Activated CD8-positive, alpha-beta T cell treated with anti-CD3 and anti-CD28 coated beads, Interleukin-2, amount 10 ng/mL, durations not matched to agents 7 days and 5 days (primary cell): ENCODE results near the gene CFD. TPM values are rescaled to one million over a fixed set of nuclear protein-coding genes. Genes with fewer than 3 reads are reported as not detected.
A peak's percentile ranks its signal among the peaks of the same experiment; 100 is the strongest.
"Not testable (repeated sequence)": the region's sequence is repeated elsewhere in the genome, so short reads cannot be mapped to it uniquely, and the experiment has no call there.

Experiments
- ATAC-seq: fragments of 150-1000 bp; cut with Tn5 transposase; one replicate; pipeline ENCODE4 v1.10.0; 2021; ENCODE audit warnings: moderate library complexity
- CTCF ChIA-PET: fragments of 350-600 bp; sonication (Branson Sonifier 250); formaldehyde crosslinking; loops from one replicate; lab custom pipeline; 2021; ENCODE audit warnings: antibody characterized with exemption; lab: Charles Lee
- POLR2A ChIA-PET: fragments of 350-600 bp; sonication (Branson Sonifier 250); formaldehyde crosslinking; loops from one replicate; lab custom pipeline; 2021; ENCODE audit warnings: antibody characterized with exemption; lab: Charles Lee
- DNase-seq: peaks from one replicate; pipeline ENCODE4 v3.0.0-alpha.2; 2020
- H3K27ac Mint-ChIP-seq: one replicate; pipeline ENCODE4 v1.8.0; 2021; ENCODE audit warnings: mild to moderate bottlenecking, mixed read lengths
- H3K27me3 Mint-ChIP-seq: one replicate; pipeline ENCODE4 v1.8.0; 2021; ENCODE audit warnings: low read depth, mixed read lengths
- H3K36me3 Mint-ChIP-seq: one replicate; pipeline ENCODE4 v1.8.0; 2021; ENCODE audit warnings: low read depth, mixed read lengths
- H3K4me1 Mint-ChIP-seq: one replicate; pipeline ENCODE4 v1.8.0; 2021; ENCODE audit warnings: low read depth, mixed read lengths
- H3K4me3 Mint-ChIP-seq: one replicate; pipeline ENCODE4 v1.8.0; 2021; ENCODE audit warnings: mild to moderate bottlenecking, mixed read lengths
- H3K9me3 Mint-ChIP-seq: one replicate; pipeline ENCODE4 v1.8.0; 2022; ENCODE audit warnings: mixed read lengths; ENCODE audit not compliant: insufficient read depth
- total RNA-seq, 2 experiments: library from RNA; stranded (reverse); gene quantifications; one replicate each; pipeline ENCODE4 v1.2.3, GENCODE V29; 2021

Gene CFD
- total RNA-seq, 2 experiments from 2014 or later = 2.1 to 2.2 TPM

DNA sequence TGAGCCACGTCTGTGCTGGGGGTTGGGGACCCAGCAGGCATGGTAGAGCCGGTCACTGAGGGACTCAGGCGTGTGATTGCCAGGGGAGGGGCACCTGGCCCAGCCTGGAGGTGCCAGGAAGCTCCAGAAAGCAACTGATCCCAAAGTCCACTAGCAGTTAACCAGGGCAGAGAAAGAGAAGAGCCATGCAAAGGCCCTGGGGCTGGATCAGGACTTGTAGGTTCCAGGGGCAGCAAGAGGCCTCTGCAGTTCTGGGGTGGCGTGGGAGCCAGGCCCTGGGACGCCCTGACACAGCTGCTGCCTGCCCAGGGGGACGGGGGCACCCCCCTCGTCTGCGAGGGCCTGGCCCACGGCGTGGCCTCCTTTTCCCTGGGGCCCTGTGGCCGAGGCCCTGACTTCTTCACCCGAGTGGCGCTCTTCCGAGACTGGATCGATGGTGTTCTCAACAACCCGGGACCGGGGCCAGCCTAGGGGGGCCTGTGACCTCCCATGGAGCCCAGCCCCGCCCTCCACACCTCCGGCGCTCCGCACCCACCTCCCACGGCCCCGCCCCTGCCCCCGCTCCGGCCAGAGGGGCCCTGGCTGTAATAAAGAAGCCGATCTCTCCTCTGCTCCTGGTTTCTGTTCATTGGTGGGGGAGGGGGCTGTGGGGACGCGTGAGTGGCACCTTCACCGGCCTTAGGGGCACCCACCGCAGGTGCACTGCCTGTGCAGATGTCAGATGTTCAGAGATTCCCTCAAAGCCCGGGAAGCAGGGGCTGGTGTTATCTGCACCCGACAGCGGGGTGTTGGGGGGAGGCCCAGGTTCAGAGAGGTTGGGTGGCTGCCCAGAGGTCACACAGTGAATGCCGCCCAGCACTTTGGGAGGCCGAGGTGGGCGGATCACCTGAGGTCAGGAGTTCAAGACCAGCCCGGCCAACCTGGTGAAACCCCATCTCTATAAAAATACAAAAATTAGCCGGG is 27.8 kb upstream of the CFD start:
- no peak for ATAC-seq
- peaks cover 3% of the 10 kb centered on the region for H3K27me3 Mint-ChIP-seq
- no peak overlapping the region for H3K27ac Mint-ChIP-seq
- ChIA-PET CTCF (no interaction called here), POLR2A (no interaction called here)
- no peaks in the 10 kb centered on the region for H3K4me1 Mint-ChIP-seq
- H3K36me3 Mint-ChIP-seq = no peaks in the 10 kb centered on the region
- no peaks in the 10 kb centered on the region for H3K9me3 Mint-ChIP-seq
- no peak for DNase-seq
- no peak overlapping the region for H3K4me3 Mint-ChIP-seq

DNA sequence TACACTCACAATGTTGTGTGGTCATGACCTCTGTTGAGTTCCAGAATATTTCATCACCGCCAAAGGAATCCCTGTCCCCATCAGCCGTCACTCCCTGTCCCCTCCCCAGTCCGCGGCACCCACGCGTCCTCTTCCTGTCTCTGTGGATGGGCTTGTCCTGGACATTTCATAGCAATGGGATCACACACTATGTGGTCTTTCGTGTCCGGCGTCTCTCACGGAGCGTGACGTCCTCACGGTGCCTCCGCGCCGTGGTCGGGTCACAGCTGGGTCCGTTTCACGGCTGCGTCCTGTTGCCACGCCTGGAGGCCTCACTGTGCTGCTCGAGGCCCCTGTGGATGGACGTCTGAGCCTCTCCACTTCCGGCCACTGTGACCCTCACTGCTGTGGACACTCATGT is 25.2 kb upstream of the CFD start:
- Mint-ChIP-seq H3K27ac (no peak overlapping the region), H3K27me3 (peaks cover 3% of the 10 kb centered on the region), H3K9me3 (no peaks in the 10 kb centered on the region), H3K4me1 (no peaks in the 10 kb centered on the region), H3K4me3 (no peak overlapping the region), H3K36me3 (no peaks in the 10 kb centered on the region)
- no peak for DNase-seq
- ChIA-PET POLR2A (no interaction called here), CTCF (no interaction called here)
- ATAC-seq = no peak

DNA sequence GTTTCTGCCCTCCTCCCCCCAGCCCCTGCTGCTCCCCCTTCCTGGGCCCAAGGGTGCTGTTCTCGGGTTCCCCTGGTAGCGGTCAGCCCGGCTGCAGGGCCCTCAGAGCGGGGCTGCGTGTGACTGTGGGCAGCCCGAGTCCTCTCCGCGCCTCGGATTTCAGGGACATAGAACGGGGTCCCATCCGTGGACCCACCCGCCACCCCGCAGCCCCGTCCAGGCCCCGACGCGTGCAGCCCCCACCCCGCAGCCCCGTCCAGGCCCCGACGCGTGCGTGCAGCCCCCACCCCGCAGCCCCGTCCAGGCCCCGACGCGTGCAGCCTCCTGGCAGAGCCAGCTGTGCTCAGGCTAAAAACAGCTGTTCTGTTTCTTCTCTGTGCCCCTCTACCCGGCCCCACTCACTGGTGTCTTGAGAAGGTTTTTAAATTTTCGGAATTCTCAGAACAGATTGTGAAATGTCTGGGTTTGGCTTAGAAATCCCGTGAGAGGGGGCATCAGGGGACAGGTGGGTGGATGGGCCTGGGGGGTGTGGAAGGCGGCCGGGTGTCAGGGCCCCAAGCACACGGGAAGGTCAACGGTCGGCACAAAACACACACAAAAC is 24.2 kb upstream of the CFD start:
- no peak overlapping the region for H3K27ac Mint-ChIP-seq
- DNase-seq = no peak
- no peak for ATAC-seq

DNA sequence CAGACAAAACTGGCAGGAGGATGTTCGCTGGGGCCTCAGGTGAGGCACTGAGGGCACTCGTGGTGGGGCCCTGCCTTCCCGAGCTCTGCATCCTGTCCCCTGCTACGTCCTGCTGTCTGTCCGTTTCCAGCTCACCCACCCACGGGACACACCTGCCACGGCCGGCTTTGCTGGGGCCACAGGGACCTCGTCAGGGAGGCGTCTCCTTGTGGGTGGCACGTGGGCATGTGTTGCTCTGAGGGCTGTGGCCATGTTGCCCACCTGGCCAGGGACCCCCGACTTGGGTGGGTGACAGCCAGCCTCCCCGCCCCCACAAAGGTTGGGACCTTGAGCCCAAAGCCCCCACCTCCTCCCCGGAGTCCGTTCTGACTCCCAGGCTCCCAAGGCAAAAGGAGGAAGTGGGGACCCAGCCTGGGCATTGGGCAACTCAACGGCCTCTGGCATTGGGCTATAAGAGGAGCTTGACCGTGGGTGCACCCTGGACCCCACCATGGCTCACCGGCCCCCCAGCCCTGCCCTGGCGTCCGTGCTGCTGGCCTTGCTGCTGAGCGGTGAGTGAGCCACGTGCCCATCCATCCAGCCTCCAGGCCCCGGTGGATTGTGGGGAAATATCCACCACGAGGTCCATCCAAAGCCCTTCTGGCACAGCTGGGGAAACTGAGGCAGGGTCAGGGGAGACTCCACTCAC is 18.8 kb upstream of the CFD start, which contains the start of gene PRTN3:
Gene PRTN3 (plus strand): TSS at position 481 of the 688 bp plus-strand sequence. CDS start 10 bp downstream, at position 491.
- H3K36me3 Mint-ChIP-seq = no peaks in the 10 kb centered on the region
- DNase-seq = no peak
- POLR2A ChIA-PET = interaction anchor here (0.5 kb wide), 1 partner anchor 132 kb away, joined by 3 read pairs; no protein-coding TSS in a partner anchor
- peaks cover 16% of the 10 kb centered on the region for H3K27me3 Mint-ChIP-seq
- H3K4me1 Mint-ChIP-seq = peaks cover 4% of the 10 kb centered on the region
- no peaks in the 10 kb centered on the region for H3K9me3 Mint-ChIP-seq
- no peak within 1 kb of the TSS for H3K4me3 Mint-ChIP-seq
- no peak for ATAC-seq
- CTCF ChIA-PET = no interaction called here
- no peak within 1 kb of the TSS for H3K27ac Mint-ChIP-seq

More for the DNA sequence above, 24.2 kb upstream of the CFD start:
- Mint-ChIP-seq H3K36me3 (no peaks in the 10 kb centered on the region), H3K4me3 (no peak overlapping the region), H3K27me3 (peaks cover 3% of the 10 kb centered on the region), H3K9me3 (no peaks in the 10 kb centered on the region), H3K4me1 (no peaks in the 10 kb centered on the region)
- ChIA-PET POLR2A (no interaction called here), CTCF (no interaction called here)

DNA sequence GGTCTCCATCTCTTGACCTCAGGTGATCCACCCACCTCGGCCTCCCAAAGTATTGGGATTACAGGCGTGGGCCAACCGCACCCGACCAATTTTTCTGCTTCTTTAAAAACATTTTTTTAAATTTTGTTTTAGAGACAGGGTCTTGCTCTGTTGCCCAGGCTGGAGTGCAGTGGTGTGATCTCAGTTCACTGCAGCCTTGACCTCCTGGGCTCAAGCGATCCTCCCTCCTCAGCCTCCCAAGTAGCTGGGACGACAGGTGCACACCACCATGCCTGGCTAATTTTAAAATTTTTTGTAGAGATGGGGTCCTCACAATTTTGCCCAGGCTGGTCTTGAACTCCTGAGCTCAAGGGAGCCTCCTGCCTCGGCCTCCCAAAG is 16.7 kb upstream of the CFD start:
- ATAC-seq, CTCF ChIA-PET, H3K27ac Mint-ChIP-seq, H3K4me3 Mint-ChIP-seq, H3K4me1 Mint-ChIP-seq, DNase-seq, H3K36me3 Mint-ChIP-seq, H3K9me3 Mint-ChIP-seq: not testable (repeated sequence)
- peaks cover 18% of the 10 kb centered on the region for H3K27me3 Mint-ChIP-seq
- POLR2A ChIA-PET = interaction anchor here (0.7 kb wide), 2 partner anchors 67 to 378 kb away, joined by 3 to 4 read pairs; no protein-coding TSS in a partner anchor

DNA sequence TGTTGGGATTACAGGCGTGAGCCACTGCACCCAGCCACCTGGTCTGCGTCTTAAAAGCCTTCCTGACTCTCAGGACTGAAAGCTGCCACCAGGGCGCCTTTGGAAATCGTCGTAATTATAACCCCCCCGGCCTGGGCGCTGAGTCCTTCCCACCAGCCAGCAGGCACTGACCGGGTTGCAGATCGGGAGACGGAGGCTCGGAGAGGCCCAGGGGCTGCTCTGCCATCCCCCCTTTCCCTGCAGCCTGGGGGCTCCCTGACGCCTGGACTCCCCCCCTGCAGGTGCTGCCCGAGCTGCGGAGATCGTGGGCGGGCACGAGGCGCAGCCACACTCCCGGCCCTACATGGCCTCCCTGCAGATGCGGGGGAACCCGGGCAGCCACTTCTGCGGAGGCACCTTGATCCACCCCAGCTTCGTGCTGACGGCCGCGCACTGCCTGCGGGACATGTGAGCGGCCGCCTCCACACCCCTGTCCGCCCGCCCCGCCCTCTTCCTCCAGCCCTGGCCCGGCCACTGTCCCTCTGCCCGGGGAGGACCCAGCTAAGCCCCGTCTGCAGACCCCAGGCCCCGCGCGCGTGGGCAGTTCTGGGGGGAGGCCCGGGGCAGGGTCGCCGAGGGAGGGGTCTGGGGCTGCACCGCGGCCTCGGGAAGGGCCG is 16.2 kb upstream of the CFD start:
- peaks cover 18% of the 10 kb centered on the region for H3K27me3 Mint-ChIP-seq
- no peaks in the 10 kb centered on the region for H3K36me3 Mint-ChIP-seq
- CTCF ChIA-PET = no interaction called here
- POLR2A ChIA-PET = interaction anchor here (0.7 kb wide), 1 partner anchor 66 kb away, joined by 3 read pairs; no protein-coding TSS in a partner anchor
- no peak overlapping the region for H3K27ac Mint-ChIP-seq
- H3K4me3 Mint-ChIP-seq = no peak overlapping the region
- H3K4me1 Mint-ChIP-seq = peaks cover 4% of the 10 kb centered on the region
- no peaks in the 10 kb centered on the region for H3K9me3 Mint-ChIP-seq
- DNase-seq = no peak
- ATAC-seq = peak; percentile 23

DNA sequence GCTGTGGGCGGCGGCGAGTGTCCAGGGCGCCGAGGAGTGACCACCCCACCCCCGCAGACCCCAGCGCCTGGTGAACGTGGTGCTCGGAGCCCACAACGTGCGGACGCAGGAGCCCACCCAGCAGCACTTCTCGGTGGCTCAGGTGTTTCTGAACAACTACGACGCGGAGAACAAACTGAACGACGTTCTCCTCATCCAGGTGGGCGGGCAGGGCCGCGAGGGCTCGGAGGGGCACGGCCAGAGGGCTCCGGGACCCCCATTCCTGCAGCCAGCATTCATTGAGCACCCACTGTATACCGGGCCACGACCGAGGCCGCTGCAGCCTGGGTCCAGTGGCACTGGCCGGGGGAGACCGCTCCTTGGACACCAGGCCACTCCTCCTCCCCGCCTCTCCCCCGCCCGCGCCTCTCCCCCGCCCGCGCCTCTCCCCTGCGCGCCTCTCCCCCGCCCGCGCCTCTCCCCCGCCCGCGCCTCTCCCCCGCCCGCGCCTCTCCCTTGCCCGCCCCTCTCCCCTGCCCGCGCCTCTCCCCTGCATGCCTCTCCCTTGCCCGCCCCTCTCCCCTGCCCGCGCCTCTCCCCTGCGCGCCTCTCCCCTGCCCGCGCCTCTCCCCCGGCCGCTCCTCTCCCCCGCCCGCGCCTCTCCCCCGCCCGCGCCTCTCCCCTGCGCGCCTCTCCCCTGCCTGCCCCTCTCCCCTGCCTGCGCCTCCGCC is 15.5 kb upstream of the CFD start:
- no peaks in the 10 kb centered on the region for H3K9me3 Mint-ChIP-seq
- no peak overlapping the region for H3K4me3 Mint-ChIP-seq

DNA sequence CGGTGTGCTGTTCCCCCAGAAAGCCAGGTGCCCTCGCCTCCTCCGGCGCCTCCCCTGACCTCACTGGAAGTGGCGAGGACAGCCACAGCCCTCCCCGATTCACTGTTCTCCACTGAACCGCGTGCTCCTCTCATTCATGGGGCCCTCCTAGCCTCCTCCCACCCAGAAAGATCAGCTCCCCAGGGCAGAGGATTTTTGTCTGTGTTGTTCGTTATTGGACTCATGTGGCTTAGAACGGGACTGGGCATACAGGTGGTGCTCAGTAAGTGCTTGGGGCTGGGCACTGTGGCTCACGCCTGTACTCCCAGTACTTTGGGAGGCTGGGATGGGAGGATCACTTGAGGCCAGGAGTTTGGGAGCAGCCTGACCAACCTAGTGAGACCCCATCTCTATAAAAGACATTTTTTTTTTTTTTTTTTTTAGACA is 14.9 kb upstream of the CFD start:
- Mint-ChIP-seq H3K27me3 (peaks cover 18% of the 10 kb centered on the region), H3K27ac (no peak overlapping the region), H3K9me3 (no peaks in the 10 kb centered on the region), H3K4me3 (no peak overlapping the region), H3K36me3 (no peaks in the 10 kb centered on the region), H3K4me1 (peaks cover 4% of the 10 kb centered on the region)
- peak; percentile 28 for ATAC-seq
- peak; percentile 41 for DNase-seq
- POLR2A ChIA-PET = no interaction called here
- CTCF ChIA-PET = no interaction called here

More for the DNA sequence above, 15.5 kb upstream of the CFD start:
- no peaks in the 10 kb centered on the region for H3K36me3 Mint-ChIP-seq
- no peak for DNase-seq
- peaks cover 4% of the 10 kb centered on the region for H3K4me1 Mint-ChIP-seq
- no peak for ATAC-seq
- ChIA-PET POLR2A (no interaction called here), CTCF (no interaction called here)
- no peak overlapping the region for H3K27ac Mint-ChIP-seq
- peaks cover 18% of the 10 kb centered on the region for H3K27me3 Mint-ChIP-seq

DNA sequence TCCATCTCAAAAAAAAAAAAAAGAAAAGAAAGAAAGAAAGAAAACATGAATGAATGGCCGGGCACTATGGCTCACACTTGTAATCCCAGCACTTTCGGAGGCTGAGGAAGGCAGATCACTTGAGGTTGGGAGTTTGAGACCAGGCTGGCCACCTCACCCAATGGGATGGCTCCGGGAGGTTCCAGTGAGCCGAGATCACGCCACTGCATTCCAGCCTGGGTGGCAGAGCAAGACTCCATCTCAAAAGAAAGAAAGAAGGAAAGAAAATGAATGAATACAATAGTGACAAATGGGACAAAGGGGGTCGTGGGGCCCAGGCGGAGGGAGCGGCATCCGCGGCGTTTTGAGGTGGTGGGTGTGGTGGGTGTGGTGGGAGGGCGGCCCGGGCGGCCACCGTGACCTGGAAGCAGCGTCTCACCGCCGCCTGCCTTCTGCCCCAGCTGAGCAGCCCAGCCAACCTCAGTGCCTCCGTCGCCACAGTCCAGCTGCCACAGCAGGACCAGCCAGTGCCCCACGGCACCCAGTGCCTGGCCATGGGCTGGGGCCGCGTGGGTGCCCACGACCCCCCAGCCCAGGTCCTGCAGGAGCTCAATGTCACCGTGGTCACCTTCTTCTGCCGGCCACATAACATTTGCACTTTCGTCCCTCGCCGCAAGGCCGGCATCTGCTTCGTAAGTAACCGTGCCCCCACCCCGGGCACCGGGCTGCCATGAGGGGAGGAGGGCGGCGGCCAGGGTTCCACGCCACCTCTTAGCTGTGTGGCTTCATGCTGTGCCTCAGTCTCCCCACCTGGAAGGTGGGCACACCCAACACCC is 13.6 kb upstream of the CFD start:
- ChIA-PET POLR2A (no interaction called here), CTCF (interaction anchor here (1.0 kb wide), 1 partner anchor 77 kb away, joined by 3 read pairs; no protein-coding TSS in a partner anchor)
- Mint-ChIP-seq H3K36me3 (no peaks in the 10 kb centered on the region), H3K4me3 (no peak overlapping the region), H3K27ac (no peak overlapping the region), H3K4me1 (peaks cover 4% of the 10 kb centered on the region), H3K27me3 (peaks cover 18% of the 10 kb centered on the region), H3K9me3 (no peaks in the 10 kb centered on the region)
- no peak for DNase-seq
- no peak for ATAC-seq

DNA sequence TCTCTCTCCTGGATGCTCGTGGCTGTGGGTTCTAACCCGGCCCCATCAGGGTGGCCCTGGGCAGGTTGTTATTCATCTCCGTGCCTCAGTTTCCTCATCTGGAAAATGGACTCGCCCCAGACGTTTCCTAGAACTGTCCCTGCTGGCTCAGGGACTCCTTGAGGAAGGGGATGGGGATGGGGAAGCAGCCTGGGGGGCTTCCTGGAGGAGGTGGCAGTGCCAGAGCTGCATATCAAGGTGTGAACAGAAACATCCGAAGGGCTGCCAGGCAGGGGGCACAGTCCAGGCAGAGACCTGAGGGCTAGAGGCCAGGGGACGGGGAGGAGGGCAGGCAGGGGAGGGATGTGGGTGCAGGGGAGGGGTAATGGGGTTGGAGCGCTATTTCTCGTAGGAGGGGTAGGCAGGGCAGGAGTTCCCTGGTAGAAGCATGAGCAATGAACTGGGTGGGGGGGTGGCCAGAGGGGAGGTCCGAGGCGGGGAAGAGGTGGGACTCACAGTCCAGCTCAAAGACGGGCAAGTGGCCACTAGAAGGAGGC is 11.0 kb upstream of the CFD start:
- Mint-ChIP-seq H3K4me3 (no peak overlapping the region), H3K27ac (no peak overlapping the region), H3K36me3 (no peaks in the 10 kb centered on the region), H3K27me3 (peaks cover 14% of the 10 kb centered on the region), H3K4me1 (peaks cover 4% of the 10 kb centered on the region), H3K9me3 (no peaks in the 10 kb centered on the region)
- ChIA-PET CTCF (no interaction called here), POLR2A (no interaction called here)
- DNase-seq = no peak
- ATAC-seq = no peak
